Endodermal cell (in vitro differentiated cells): ENCODE measurements around the gene SNX24. TPM values are rescaled to one million over a fixed set of nuclear protein-coding genes. Genes with fewer than 3 reads are reported as not detected.

Source experiments
- DNase-seq: peaks from one replicate; pipeline ENCODE4 v3.0.0-alpha.2; 2017
- H3K27ac ChIP-seq: 2 replicates; pipeline ENCODE4 v1.5.1; 2013; ENCODE audit warnings: mild to moderate bottlenecking, low read depth, low read length, moderate library complexity
- H3K27me3 ChIP-seq: 2 replicates; pipeline ENCODE4 v1.6.1; 2013; ENCODE audit warnings: mild to moderate bottlenecking, low read length, moderate library complexity; ENCODE audit not compliant: insufficient read depth, control insufficient read depth, poor library complexity, severe bottlenecking
- H3K36me3 ChIP-seq: 2 replicates; pipeline ENCODE4 v1.7.0; 2013; ENCODE audit warnings: mild to moderate bottlenecking, low read length, moderate library complexity; ENCODE audit not compliant: control insufficient read depth, insufficient read depth
- H3K4me1 ChIP-seq: one replicate; pipeline ENCODE4 v1.7.0; 2013; ENCODE audit warnings: low read length; ENCODE audit not compliant: control insufficient read depth, insufficient read depth
- H3K4me3 ChIP-seq: 2 replicates; pipeline ENCODE4 v1.5.1; 2013; ENCODE audit warnings: mild to moderate bottlenecking, low read length, moderate library complexity
- H3K9ac ChIP-seq: 2 replicates; pipeline ENCODE4 v1.6.1; 2013; ENCODE audit warnings: mild to moderate bottlenecking, low read length, moderate library complexity; ENCODE audit not compliant: poor library complexity, severe bottlenecking; ENCODE audit errors: extremely low read depth
- H3K9me3 ChIP-seq: 2 replicates; pipeline ENCODE4 v1.6.1; 2013; ENCODE audit warnings: mild to moderate bottlenecking, low read length, moderate library complexity; ENCODE audit not compliant: control insufficient read depth
- H3K27ac Mint-ChIP-seq: 2 replicates; pipeline ENCODE4 v1.8.0; 2020; ENCODE audit warnings: mixed read lengths
- H3K27me3 Mint-ChIP-seq: 2 replicates; pipeline ENCODE4 v1.8.0; 2021; ENCODE audit warnings: mild to moderate bottlenecking, mixed read lengths; ENCODE audit not compliant: insufficient read depth
- H3K36me3 Mint-ChIP-seq: 2 replicates; pipeline ENCODE4 v1.8.0; 2020; ENCODE audit warnings: low read depth, mixed read lengths
- H3K4me1 Mint-ChIP-seq: 2 replicates; pipeline ENCODE4 v1.8.0; 2020; ENCODE audit warnings: mixed read lengths
- H3K4me3 Mint-ChIP-seq: 2 replicates; pipeline ENCODE4 v1.8.0; 2020; ENCODE audit warnings: mild to moderate bottlenecking, moderate library complexity, mixed read lengths
- H3K9me3 Mint-ChIP-seq: 2 replicates; pipeline ENCODE4 v1.8.0; 2020; ENCODE audit warnings: mild to moderate bottlenecking, mixed read lengths
- CTCF ChIP-seq: fragments of 200-600 bp; sonication (generic); conservative IDR thresholded peaks from 2 replicates; pipeline ENCODE4 v1.5.0; 2021; ENCODE audit warnings: antibody characterized with exemption, mild to moderate bottlenecking
- WGBS, 2 experiments: methylation state at CpG; one replicate each; pipeline versions ENCODE4 v1.1.5 to v1.1.7; 2013; ENCODE audit warnings: missing lambda C conversion rate in 2 of 2, mixed read lengths in 1 of 2; ENCODE audit not compliant: insufficient coverage in 1 of 2, insufficient read length in 1 of 2; 5-methylcytosine and 5-hydroxymethylcytosine counted together
- long read RNA-seq, 4 experiments: library from polyadenylated mRNA in 2 of 4; library from RNA in 1 of 4; library from capped mRNA in 1 of 4; stranded (forward) in 3 of 4; unstranded in 1 of 4; transcript quantifications; one replicate each; pipeline ENCODE4 v2.0.0, GENCODE V29; 2020 to 2021; ENCODE audit warnings: inconsistent platforms in 1 of 4
- polyA plus RNA-seq, 2 experiments: library from polyadenylated mRNA; stranded (reverse); fragments of 50-300 nt; gene quantifications; one replicate each; pipeline ENCODE4 v1.2.3, GENCODE V29; 2013
- total RNA-seq, 2 donors: library from RNA; stranded (reverse); fragmentation: NEBNext Ultra II Directional in 1 of 2; extraction: Animal tissue kit (Norgen Biotek cat#: 25700) in 1 of 2; gene quantifications; 2 replicates in 1 of 2; 3 replicates in 1 of 2; pipeline ENCODE4 v1.2.1, GENCODE V29; 2021

SNX24 gene
- total RNA-seq = 10 to 100 TPM; 39.4 to 56.2 TPM
- polyA plus RNA-seq (2013, experiment 1 of 2) = 22.2 TPM
- polyA plus RNA-seq (2013, experiment 2 of 2) = 25.9 TPM
- long read RNA-seq, experiment 1, transcript SNX24-201 (7 exons, 2,158 nt) = major isoform, 9 of 26 reads
- long read RNA-seq, experiment 1, partial matches to known transcripts = 2 of 26 reads
- long read RNA-seq, experiment 1, other reads (novel, unspliced or antisense) = 12 of 26 reads
- long read RNA-seq, experiment 2, transcript SNX24-201 (7 exons, 2,158 nt) = major isoform, 28 of 56 reads
- long read RNA-seq, experiment 2, transcript SNX24-205 (6 exons, 588 nt) = minor isoform, 6 of 56 reads
- long read RNA-seq, experiment 2, partial matches to known transcripts = 7 of 56 reads
- long read RNA-seq, experiment 2, other reads (novel, unspliced or antisense) = 12 of 56 reads
- long read RNA-seq, experiment 3, transcript SNX24-201 (7 exons, 2,158 nt) = major isoform, 27 of 47 reads
- long read RNA-seq, experiment 3, partial matches to known transcripts = 5 of 47 reads
- long read RNA-seq, experiment 3, other reads (novel, unspliced or antisense) = 13 of 47 reads
- long read RNA-seq, experiment 4, transcript SNX24-201 (7 exons, 2,158 nt) = major isoform, 65 of 102 reads
- long read RNA-seq, experiment 4, partial matches to known transcripts = 1 of 102 reads
- long read RNA-seq, experiment 4, other reads (novel, unspliced or antisense) = 32 of 102 reads

GRCh38 chr5:122845229-122846050 lies at the start of gene SNX24:
TSS of gene SNX24 (plus strand) at chr5:122845613. CDS start at chr5:122845634, 21 bp downstream.
- Histone ChIP-seq H3K9ac (peak within 1 kb of the TSS; percentile 66), H3K4me3 (peak within 1 kb of the TSS; percentile 87), H3K4me1 (peaks cover 12% of the 10 kb centered on the region), H3K9me3 (peaks cover 4% of the 10 kb centered on the region), H3K27ac (peak within 1 kb of the TSS; percentile 88), H3K27me3 (no peaks in the 10 kb centered on the region), H3K36me3 (no peaks in the 10 kb centered on the region)
- peak; percentile 90 for DNase-seq
- no peaks in the 10 kb centered on the region for H3K9me3 Mint-ChIP-seq
- H3K27ac Mint-ChIP-seq = peak within 1 kb of the TSS; percentile 82
- peaks cover 31% of the 10 kb centered on the region for H3K4me1 Mint-ChIP-seq
- H3K36me3 Mint-ChIP-seq = peaks cover 2% of the 10 kb centered on the region
- H3K27me3 Mint-ChIP-seq = peaks cover 16% of the 10 kb centered on the region
- no peak for TF ChIP-seq CTCF
- H3K4me3 Mint-ChIP-seq = peak within 1 kb of the TSS; percentile 80
- 0 to 2% methylated on average over 19 to 92 of the region's 92 CpGs for WGBS, 2 experiments

GRCh38 chr5:122805481-122805880 lies 39.9 kb upstream of the SNX24 start:
- no peak for TF ChIP-seq CTCF
- no peak for DNase-seq
- H3K36me3 Mint-ChIP-seq = peaks cover 42% of the 10 kb centered on the region
- H3K4me3 Mint-ChIP-seq = no peak overlapping the region
- H3K9me3 ChIP-seq = no peaks in the 10 kb centered on the region
- peaks cover 22% of the 10 kb centered on the region for H3K4me1 Mint-ChIP-seq
- H3K27me3 ChIP-seq = no peaks in the 10 kb centered on the region
- peaks cover 3% of the 10 kb centered on the region for H3K4me1 ChIP-seq
- peaks cover 53% of the 10 kb centered on the region for H3K36me3 ChIP-seq
- no peak overlapping the region for H3K4me3 ChIP-seq
- no peaks in the 10 kb centered on the region for H3K27me3 Mint-ChIP-seq
- 100% methylated on average over 2 of the region's 2 CpGs; no CpG with 5 or more reads in 1 of the 2 experiments for WGBS, 2 experiments
- H3K27ac Mint-ChIP-seq = no peak overlapping the region
- H3K9me3 Mint-ChIP-seq = no peaks in the 10 kb centered on the region
- no peak overlapping the region for H3K27ac ChIP-seq
- no peak overlapping the region for H3K9ac ChIP-seq

- no peak overlapping the region for H3K27ac ChIP-seq
- H3K27me3 Mint-ChIP-seq = no peaks in the 10 kb centered on the region
- H3K4me1 ChIP-seq = peaks cover 3% of the 10 kb centered on the region
- peaks cover 16% of the 10 kb centered on the region for H3K36me3 ChIP-seq
- H3K4me3 ChIP-seq = no peak overlapping the region
- H3K9me3 Mint-ChIP-seq = no peaks in the 10 kb centered on the region
- no peaks in the 10 kb centered on the region for H3K9me3 ChIP-seq
- H3K36me3 Mint-ChIP-seq = peaks cover 17% of the 10 kb centered on the region
- H3K4me3 Mint-ChIP-seq = no peak overlapping the region
- no peak overlapping the region for H3K9ac ChIP-seq
- no peak for DNase-seq
- WGBS, 2 experiments = 100% methylated on average over 1 of the region's 2 CpGs; no CpG with 5 or more reads in 1 of the 2 experiments
- H3K4me1 Mint-ChIP-seq = peaks cover 29% of the 10 kb centered on the region
- H3K27ac Mint-ChIP-seq = no peak overlapping the region
- TF ChIP-seq CTCF = no peak
- no peaks in the 10 kb centered on the region for H3K27me3 ChIP-seq
These were observed 35.0 kb upstream of the SNX24 start for GRCh38 chr5:122810405-122810804.
